Stimulated activated CD4-positive, alpha-beta T cell treated with anti-CD3 and anti-CD28 coated beads, Interleukin-2, amount 100 ng/mL, for 48 hours (primary cell): ENCODE measurements around the gene PLA2G4F.

Source experiments
- DNase-seq, 2 donors: peaks; one replicate each; pipeline ENCODE4 v3.0.0-alpha.2; 2020

PLA2G4F gene

GRCh38 chr15:42156243-42156922 is at the start of gene PLA2G4F:
Gene PLA2G4F, minus strand, starts transcription at chr15:42156636. Its CDS starts 87 bp downstream, at chr15:42156549.
- DNase-seq = no peak

DNA sequence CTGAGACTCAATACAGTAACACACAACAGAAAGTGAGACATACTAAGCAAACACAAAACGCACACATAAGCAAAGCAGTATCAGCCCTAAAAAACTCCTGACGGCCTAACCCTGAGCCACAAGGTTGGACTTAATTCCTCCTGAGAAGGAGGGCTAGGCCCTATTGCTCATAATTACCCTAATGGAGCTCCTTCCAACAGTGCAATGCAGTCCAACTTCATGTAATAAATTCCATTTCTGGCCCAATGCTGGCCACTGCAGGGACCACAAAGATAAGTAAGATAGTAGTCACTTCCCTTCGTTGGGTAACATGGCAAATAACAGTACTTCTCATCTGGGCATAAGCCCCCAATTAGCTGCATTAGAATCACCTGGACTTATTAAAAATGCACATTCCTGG is 47.5 kb upstream of the PLA2G4F start:
- DNase-seq = no peak

GRCh38 chr15:42202653-42203052 is 46.2 kb upstream of the PLA2G4F start:
- DNase-seq = no peak

GRCh38 chr15:42201801-42202200 is 45.4 kb upstream of the PLA2G4F start:
- no peak for DNase-seq

DNA sequence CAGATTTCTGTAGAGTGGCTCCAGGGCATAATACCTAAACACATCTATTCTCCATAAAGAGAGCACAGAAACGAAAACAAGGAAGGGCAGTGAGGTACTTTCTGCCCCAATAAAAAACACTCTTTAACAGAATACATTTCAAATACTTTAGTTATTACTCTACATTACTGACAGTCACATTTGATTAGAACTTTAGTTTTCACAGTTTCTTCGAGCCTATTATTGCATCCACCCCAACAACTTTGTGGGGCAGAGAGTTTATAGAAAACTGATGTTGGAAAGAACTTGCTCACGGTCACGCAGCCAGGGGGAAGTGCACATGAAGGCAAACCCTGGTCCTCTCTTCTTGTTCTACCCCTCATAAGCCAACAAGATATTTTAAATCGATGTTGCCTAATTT is 42.7 kb upstream of the PLA2G4F start:
- DNase-seq = no peak

DNA sequence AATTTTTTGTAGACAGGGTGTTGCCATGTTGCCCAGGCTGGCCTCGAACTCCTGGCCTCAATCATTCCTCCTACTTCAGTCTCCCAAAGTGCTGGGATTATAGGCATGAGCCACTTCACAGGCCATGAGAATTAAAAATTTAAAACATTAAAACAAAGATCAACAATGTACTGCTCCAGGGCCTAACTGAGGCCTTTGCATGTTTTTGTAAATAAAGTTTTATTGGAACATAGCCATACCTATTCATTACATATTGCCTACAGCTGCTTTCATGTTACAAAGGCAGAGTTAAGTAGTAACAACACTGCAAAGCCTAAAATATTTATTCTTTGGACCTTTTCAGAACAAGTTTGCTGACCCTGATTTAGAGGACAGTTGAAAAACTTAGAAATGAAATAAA is 42.1 kb upstream of the PLA2G4F start:
- no peak for DNase-seq

DNA sequence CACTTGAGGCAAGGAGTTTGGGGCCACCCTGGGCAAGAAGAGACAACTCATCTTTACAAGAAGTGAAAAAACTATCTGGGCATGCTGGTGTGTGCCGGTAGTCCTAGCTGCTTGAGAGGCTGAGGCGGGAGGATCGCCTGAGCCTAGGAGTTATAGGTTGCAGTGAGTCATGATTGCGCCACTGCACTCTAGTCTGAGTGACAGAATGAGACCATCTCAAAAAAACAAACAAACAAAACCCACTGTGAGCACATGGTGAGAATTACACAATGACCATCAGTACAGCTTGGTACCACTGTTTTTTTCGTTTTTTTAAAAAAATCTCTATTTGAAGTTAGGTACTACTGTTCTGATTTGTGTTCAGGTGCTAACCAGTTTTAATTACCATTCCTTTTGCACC is 38.1 kb upstream of the PLA2G4F start:
- DNase-seq = no peak

- no peak for DNase-seq
Measured at GRCh38 chr15:42193383-42193782, 36.9 kb upstream of the PLA2G4F start.

GRCh38 chr15:42191610-42192346 is 35.3 kb upstream of the PLA2G4F start:
- DNase-seq = no peak

DNA sequence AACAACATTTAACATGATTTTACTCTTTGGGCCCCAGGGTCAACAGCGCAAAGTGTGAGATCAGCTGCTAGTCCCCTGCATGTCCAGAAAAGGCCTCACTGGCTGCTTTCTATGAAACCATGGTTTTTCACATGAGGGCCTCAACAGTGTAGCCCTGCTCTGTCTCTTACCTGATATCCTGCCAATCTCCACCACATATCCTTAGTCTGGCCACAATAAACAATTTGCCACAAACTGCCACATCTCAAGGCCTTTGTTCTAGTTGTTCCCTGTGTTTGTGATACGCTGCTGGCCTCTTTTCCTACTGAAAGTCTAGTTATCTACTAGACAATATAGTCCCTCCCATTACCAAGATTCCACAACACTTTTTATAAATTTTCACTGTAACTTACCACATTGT is 33.9 kb upstream of the PLA2G4F start:
- no peak for DNase-seq

DNA sequence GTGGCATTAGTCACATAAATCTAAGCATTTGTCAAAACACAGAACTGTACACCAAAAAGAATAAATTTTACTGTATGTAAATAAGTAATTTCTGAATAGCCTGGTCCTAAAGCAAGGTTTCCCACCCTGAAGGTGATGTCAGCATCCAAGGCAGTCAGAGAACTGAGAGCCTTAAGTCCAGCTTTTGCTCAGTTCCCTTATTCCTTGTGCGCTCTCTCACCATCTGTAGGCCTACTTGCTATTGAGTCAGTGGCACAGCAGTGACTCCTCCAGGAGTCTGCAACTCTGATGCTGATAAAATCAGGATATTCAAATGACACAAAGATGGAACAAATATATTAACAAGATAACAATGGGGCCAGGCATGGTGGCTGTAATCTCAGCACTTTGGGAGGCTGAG is 29.4 kb upstream of the PLA2G4F start:
- DNase-seq = no peak

DNA sequence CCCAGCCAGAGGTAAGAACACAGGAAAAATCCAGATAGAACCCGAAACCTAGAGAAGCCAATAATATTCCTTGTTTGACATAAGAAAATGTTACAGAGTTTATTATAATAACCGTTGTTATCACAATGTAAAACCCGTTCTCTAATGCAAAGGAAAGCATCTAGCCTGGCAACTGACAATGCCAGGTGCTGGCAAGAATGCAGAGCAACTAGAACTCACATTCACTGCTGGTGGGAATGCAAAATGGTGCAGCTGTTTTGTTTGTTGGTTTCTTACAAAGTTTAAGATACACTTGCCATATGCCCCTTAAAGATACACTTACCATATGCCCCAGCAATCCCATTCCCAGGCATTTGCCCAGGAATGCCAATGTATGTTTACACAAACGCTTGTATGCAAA is 28.3 kb upstream of the PLA2G4F start:
- no peak for DNase-seq

- DNase-seq = no peak
Measured at GRCh38 chr15:42184296-42184695, 27.9 kb upstream of the PLA2G4F start.

DNA sequence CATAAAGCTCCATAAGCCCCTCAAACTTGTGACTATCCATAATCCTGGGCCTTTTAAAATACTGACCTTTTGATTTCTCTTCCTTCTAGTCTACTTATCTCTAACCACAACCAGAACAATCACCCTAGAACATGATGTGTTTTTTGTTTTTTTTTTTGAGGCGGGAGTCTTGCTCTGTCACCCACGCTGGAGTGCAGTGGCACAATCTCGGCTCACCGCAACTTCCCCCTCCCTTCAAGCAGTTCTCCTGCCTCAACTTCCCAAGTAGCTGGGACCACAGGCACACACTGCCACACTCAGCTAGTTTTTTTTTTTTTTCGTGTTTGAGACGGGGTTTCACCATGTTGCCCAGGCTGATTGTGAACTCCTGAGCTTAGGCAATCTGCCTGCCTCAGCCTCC is 26.5 kb upstream of the PLA2G4F start:
- no peak for DNase-seq

GRCh38 chr15:42182328-42182886 is 26.0 kb upstream of the PLA2G4F start:
- no peak for DNase-seq

DNA sequence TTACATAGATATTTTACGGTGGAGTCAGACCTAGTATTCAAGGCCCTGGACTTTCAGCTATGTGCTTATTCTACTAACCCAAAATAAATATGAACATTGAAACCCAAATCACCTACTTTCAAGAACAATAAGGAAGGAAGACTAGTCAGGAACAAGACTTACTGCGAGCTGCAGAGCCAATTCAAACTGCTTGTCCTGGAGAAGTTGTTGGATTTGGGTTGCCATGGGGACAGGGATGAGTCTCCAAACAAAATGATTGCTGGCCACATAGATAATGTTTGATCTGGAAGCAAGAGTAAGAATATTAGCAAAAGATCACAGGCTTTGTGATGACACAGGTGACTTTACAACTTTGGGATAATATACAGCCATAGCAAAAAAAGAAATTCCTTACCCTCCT is 21.6 kb upstream of the PLA2G4F start:
- no peak for DNase-seq

- DNase-seq = no peak
Measured at GRCh38 chr15:42175671-42176070, 19.2 kb upstream of the PLA2G4F start.

DNA sequence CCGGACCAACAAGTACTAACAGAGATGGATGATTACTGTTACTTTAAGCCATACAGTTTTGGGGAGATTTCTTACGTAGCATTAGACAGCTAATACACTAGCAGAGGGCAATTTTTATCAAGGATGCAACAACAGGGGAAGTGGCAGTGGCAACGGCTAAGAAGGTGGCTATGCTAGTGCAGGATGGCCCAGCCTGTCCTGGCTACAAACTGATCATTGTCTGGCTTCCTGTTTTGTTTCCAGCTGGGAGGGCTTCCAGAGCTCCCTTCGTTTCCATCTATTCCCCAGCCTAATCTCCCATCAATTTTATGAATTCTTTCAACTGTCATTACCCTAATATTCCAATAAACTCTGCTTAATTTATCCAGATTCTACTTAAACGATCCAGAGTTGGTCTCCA is 16.0 kb upstream of the PLA2G4F start:
- no peak for DNase-seq

DNA sequence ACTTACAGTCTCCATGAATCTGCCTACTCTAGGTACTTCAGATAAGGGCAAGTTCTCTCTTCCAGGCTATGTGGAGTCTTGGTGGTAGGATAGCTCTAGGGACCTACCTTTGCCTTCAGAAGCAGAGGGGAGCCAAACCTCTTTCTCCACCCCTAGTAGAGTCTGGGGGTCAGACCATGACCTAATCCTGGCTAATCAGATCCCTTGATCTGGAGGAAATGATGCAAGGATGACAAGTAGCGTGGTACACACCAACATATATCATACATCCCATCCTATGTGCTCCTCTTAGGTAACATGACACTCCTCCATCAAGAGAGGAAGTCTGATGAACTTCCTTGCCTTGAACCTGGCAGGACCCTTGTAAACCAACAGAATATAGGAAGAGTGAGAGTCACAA is 15.4 kb upstream of the PLA2G4F start:
- no peak for DNase-seq

- no peak for DNase-seq
Measured at GRCh38 chr15:42171122-42171521, 14.7 kb upstream of the PLA2G4F start.

DNA sequence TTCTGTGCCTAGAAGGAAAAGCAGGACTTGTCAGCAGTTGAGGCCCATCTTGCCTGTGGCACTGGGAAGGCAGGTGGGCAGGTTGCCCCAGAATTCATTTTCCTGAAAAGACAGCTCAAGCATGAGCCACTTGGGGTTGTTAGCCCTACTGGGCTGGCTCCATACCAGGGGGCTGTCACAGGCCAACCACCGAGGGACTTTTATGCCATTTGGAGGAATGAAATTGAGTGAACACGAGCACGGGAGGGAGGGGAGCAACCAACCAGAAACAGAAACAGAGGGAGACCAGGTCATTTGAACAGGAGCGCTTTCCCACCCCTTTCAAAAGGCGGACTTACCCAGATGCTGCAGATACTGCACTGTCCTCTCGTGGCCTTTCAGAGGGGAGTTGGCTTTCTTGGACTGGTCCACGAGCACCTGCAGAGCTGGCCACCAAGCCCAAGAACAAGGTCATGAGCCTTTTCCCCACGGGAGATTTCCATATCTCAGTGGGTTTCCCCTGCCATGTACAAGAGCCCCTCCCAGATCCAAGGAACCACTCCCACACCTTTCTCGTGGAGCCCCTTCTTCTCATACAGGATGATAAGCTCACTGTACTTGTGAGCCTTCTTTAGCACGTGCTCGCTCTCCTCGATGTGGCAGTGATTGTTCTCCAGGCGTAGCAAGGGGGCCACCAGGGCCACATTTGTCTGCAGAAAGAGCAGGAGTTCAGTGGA is 9.9 kb upstream of the PLA2G4F start:
- no peak for DNase-seq

- no peak for DNase-seq
Measured at GRCh38 chr15:42165106-42165505, 8.7 kb upstream of the PLA2G4F start.

GRCh38 chr15:42163947-42164550 is 7.6 kb upstream of the PLA2G4F start:
- no peak for DNase-seq
